ENCODE results near the gene WWC1.
A peak's percentile ranks its signal among the peaks of the same experiment; 100 is the strongest.

Gene WWC1

DNA sequence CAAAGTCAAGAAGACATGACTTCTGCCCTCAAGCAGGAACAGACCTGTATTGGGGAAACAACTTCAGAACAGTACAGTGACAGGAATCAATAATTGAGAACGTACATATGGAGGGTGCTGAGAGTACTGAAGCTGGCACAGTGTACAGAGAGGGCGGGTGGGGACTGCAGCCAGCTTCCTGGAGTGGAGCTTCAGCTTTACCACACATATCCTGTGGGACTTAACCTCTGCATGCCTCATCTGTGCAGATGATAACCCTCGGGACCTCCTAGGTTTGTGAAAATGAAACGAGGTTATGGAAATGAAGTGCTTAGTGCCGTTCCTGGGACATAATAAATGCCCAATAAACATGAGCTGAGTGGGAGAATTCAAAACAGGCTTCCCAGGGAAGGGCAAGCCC, 172.8 kb downstream of the WWC1 start:
- Histone ChIP-seq H3K4me2 (ENCODE audit: low read length, poor library complexity, severe bottlenecking) (no peak overlapping the region), H2BK12ac (ENCODE audit: low read length in 2 of 2) (no peak overlapping the region), H3K9me3 (ENCODE audit: control insufficient read depth, low read length) (no peaks in the 10 kb centered on the region), H2AK5ac (ENCODE audit: low read length, severe bottlenecking) (no peak overlapping the region), H2BK15ac (ENCODE audit: low read depth, poor library complexity, severe bottlenecking) (no peak overlapping the region), H3K4ac (ENCODE audit: low read depth in 1 of 2, low read length in 2 of 2) (no peak overlapping the region), H3K27ac (ENCODE audit: low read length, poor library complexity, severe bottlenecking) (no peak overlapping the region), H3K79me1 (replicated peaks; ENCODE audit: low read length, poor library complexity, severe bottlenecking) (no peaks in the 10 kb centered on the region), H3K36me3 (ENCODE audit: control insufficient read depth in 1 of 2, insufficient read depth in 2 of 2, low read depth in 1 of 2, low read length in 2 of 2) (peaks cover 2 to 43% of the 10 kb centered on the region in 2 experiments), H3K4me3 (ENCODE audit: insufficient read depth in 1 of 2, low read depth in 1 of 2, low read length in 2 of 2) (no peak overlapping the region), H3K4me1 (ENCODE audit: control insufficient read depth, insufficient read depth, low read depth, low read length) (no peaks in the 10 kb centered on the region), H3K23ac (ENCODE audit: low read length in 2 of 2) (no peak overlapping the region), H3K27me3 (ENCODE audit: control insufficient read depth in 1 of 2, insufficient read depth in 1 of 2, low read length in 2 of 2) (no peaks in the 10 kb centered on the region), H3K14ac (ENCODE audit: low read length in 2 of 2) (no peak overlapping the region), H4K91ac (ENCODE audit: low read length) (no peak overlapping the region), H2BK5ac (ENCODE audit: low read depth, low read length, poor library complexity, severe bottlenecking) (no peak overlapping the region), H3K9ac (ENCODE audit: low read length) (no peak overlapping the region), H2AFZ (ENCODE audit: low read depth, low read length) (no peak overlapping the region), H2BK120ac (ENCODE audit: low read depth, low read length) (no peak overlapping the region), H4K8ac (ENCODE audit: low read length) (no peak overlapping the region), H3K18ac (ENCODE audit: low read depth in 1 of 2, low read length in 2 of 2) (no peak overlapping the region)
- no peak for DNase-seq
- 65% methylated on average over 5 of the region's 5 CpGs for WGBS

DNA sequence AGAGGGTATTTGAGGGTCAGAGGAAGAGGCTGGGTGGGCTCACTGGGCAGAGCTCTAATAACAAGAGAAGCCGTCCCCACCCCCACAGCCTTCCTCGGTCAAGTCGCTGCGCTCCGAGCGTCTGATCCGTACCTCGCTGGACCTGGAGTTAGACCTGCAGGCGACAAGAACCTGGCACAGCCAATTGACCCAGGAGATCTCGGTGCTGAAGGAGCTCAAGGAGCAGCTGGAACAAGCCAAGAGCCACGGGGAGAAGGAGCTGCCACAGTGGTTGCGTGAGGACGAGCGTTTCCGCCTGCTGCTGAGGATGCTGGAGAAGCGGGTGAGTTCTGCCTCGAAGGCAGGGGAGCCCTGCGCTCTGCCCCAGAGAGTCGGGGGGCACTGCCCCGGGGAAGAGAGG, 173.2 kb downstream of the WWC1 start:
- Histone ChIP-seq H3K36me3 (ENCODE audit: control insufficient read depth in 1 of 2, insufficient read depth in 2 of 2, low read depth in 1 of 2, low read length in 2 of 2) (peaks cover 2 to 40% of the 10 kb centered on the region in 2 experiments), H3K4me1 (ENCODE audit: control insufficient read depth, insufficient read depth, low read depth, low read length) (no peaks in the 10 kb centered on the region), H3K23ac (ENCODE audit: low read length in 2 of 2) (no peak overlapping the region), H2BK120ac (ENCODE audit: low read depth, low read length) (no peak overlapping the region), H3K9me3 (ENCODE audit: control insufficient read depth, low read length) (no peaks in the 10 kb centered on the region), H3K14ac (ENCODE audit: low read length in 2 of 2) (no peak overlapping the region), H3K27me3 (ENCODE audit: control insufficient read depth in 1 of 2, insufficient read depth in 1 of 2, low read length in 2 of 2) (no peaks in the 10 kb centered on the region), H3K4me3 (ENCODE audit: insufficient read depth in 1 of 2, low read depth in 1 of 2, low read length in 2 of 2) (no peak overlapping the region), H2BK12ac (ENCODE audit: low read length in 2 of 2) (no peak overlapping the region), H3K4ac (ENCODE audit: low read depth in 1 of 2, low read length in 2 of 2) (no peak overlapping the region), H3K9ac (ENCODE audit: low read length) (no peak overlapping the region), H4K91ac (ENCODE audit: low read length) (no peak overlapping the region), H4K8ac (ENCODE audit: low read length) (no peak overlapping the region), H3K18ac (ENCODE audit: low read depth in 1 of 2, low read length in 2 of 2) (no peak overlapping the region), H2AK5ac (ENCODE audit: low read length, severe bottlenecking) (no peak overlapping the region), H2AFZ (ENCODE audit: low read depth, low read length) (no peak overlapping the region), H3K4me2 (ENCODE audit: low read length, poor library complexity, severe bottlenecking) (no peak overlapping the region), H3K27ac (ENCODE audit: low read length, poor library complexity, severe bottlenecking) (no peak overlapping the region), H3K79me1 (replicated peaks; ENCODE audit: low read length, poor library complexity, severe bottlenecking) (no peaks in the 10 kb centered on the region), H2BK5ac (ENCODE audit: low read depth, low read length, poor library complexity, severe bottlenecking) (no peak overlapping the region), H2BK15ac (ENCODE audit: low read depth, poor library complexity, severe bottlenecking) (no peak overlapping the region)
- WGBS = 95% methylated on average over 20 of the region's 20 CpGs
- no peak for DNase-seq

DNA sequence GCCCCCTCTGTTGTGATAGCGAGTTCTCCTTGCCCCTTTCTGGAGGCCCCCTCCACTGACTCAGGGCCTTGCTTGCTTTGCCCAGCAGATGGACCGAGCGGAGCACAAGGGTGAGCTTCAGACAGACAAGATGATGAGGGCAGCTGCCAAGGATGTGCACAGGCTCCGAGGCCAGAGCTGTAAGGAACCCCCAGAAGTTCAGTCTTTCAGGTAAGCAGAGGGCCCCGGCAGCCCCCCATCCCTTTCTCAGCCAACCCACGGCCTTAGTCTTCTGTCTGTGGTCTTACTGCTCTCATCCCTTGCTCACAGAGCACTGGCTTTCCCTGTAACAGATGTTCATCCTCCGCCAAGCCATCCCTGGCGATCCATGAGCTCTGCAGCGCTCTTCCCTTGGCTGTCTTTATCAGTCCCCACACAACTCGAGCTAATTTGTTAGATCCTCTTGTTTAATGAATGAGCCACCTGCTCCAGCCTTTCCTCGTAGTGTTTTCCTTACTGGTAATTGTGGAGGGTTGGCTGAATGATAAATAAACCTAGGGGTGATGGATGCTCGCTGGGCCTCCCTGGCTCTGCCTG, 176.4 kb downstream of the WWC1 start:
- H3K36me3 ChIP-seq (ENCODE audit: control insufficient read depth in 1 of 2, insufficient read depth in 2 of 2, low read depth in 1 of 2, low read length in 2 of 2) = peaks cover 0 to 17% of the 10 kb centered on the region in 2 experiments
- H4K8ac ChIP-seq (ENCODE audit: low read length) = no peak overlapping the region
- no peak overlapping the region for H2BK120ac ChIP-seq (ENCODE audit: low read depth, low read length)
- H3K27me3 ChIP-seq (ENCODE audit: control insufficient read depth in 1 of 2, insufficient read depth in 1 of 2, low read length in 2 of 2) = no peaks in the 10 kb centered on the region
- H3K23ac ChIP-seq (ENCODE audit: low read length in 2 of 2) = no peak overlapping the region
- no peak overlapping the region for H4K91ac ChIP-seq (ENCODE audit: low read length)
- peaks cover 8% of the 10 kb centered on the region for H3K4me1 ChIP-seq (ENCODE audit: control insufficient read depth, insufficient read depth, low read depth, low read length)
- no peak overlapping the region for H3K4me3 ChIP-seq (ENCODE audit: insufficient read depth in 1 of 2, low read depth in 1 of 2, low read length in 2 of 2)
- H2BK12ac ChIP-seq (ENCODE audit: low read length in 2 of 2) = no peak overlapping the region
- H3K79me1 ChIP-seq (replicated peaks; ENCODE audit: low read length, poor library complexity, severe bottlenecking) = no peaks in the 10 kb centered on the region
- WGBS = 92% methylated on average over 11 of the region's 12 CpGs
- H3K9me3 ChIP-seq (ENCODE audit: control insufficient read depth, low read length) = no peaks in the 10 kb centered on the region
- H3K4me2 ChIP-seq (ENCODE audit: low read length, poor library complexity, severe bottlenecking) = no peak overlapping the region
- H3K9ac ChIP-seq (ENCODE audit: low read length) = no peak overlapping the region
- H3K18ac ChIP-seq (ENCODE audit: low read depth in 1 of 2, low read length in 2 of 2) = no peak overlapping the region
- H2BK5ac ChIP-seq (ENCODE audit: low read depth, low read length, poor library complexity, severe bottlenecking) = no peak overlapping the region
- no peak overlapping the region for H2AK5ac ChIP-seq (ENCODE audit: low read length, severe bottlenecking)
- no peak overlapping the region for H3K27ac ChIP-seq (ENCODE audit: low read length, poor library complexity, severe bottlenecking)
- no peak for DNase-seq
- no peak overlapping the region for H2BK15ac ChIP-seq (ENCODE audit: low read depth, poor library complexity, severe bottlenecking)
- no peak overlapping the region for H3K14ac ChIP-seq (ENCODE audit: low read length in 2 of 2)
- no peak overlapping the region for H2AFZ ChIP-seq (ENCODE audit: low read depth, low read length)
- H3K4ac ChIP-seq (ENCODE audit: low read depth in 1 of 2, low read length in 2 of 2) = no peak overlapping the region

DNA sequence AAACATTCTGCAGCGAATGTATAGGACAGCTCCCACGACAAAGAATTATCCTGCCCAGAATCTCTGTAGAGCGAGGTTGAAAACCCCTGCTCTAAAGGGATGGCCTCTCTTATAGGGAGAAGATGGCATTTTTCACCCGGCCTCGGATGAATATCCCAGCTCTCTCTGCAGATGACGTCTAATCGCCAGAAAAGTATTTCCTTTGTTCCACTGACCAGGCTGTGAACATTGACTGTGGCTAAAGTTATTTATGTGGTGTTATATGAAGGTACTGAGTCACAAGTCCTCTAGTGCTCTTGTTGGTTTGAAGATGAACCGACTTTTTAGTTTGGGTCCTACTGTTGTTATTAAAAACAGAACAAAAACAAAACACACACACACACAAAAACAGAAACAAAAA, 177.4 kb downstream of the WWC1 start:
- Histone ChIP-seq H3K4me3 (ENCODE audit: insufficient read depth in 1 of 2, low read depth in 1 of 2, low read length in 2 of 2) (no peak overlapping the region), H3K4me1 (ENCODE audit: control insufficient read depth, insufficient read depth, low read depth, low read length) (peaks cover 8% of the 10 kb centered on the region), H3K79me1 (replicated peaks; ENCODE audit: low read length, poor library complexity, severe bottlenecking) (no peaks in the 10 kb centered on the region), H3K36me3 (ENCODE audit: control insufficient read depth in 1 of 2, insufficient read depth in 2 of 2, low read depth in 1 of 2, low read length in 2 of 2) (peaks cover 0 to 17% of the 10 kb centered on the region in 2 experiments), H4K8ac (ENCODE audit: low read length) (no peak overlapping the region), H3K27me3 (ENCODE audit: control insufficient read depth in 1 of 2, insufficient read depth in 1 of 2, low read length in 2 of 2) (no peaks in the 10 kb centered on the region), H2BK15ac (ENCODE audit: low read depth, poor library complexity, severe bottlenecking) (no peak overlapping the region), H2BK5ac (ENCODE audit: low read depth, low read length, poor library complexity, severe bottlenecking) (no peak overlapping the region), H3K14ac (ENCODE audit: low read length in 2 of 2) (no peak overlapping the region), H3K4me2 (ENCODE audit: low read length, poor library complexity, severe bottlenecking) (no peak overlapping the region), H3K9me3 (ENCODE audit: control insufficient read depth, low read length) (no peaks in the 10 kb centered on the region), H3K18ac (ENCODE audit: low read depth in 1 of 2, low read length in 2 of 2) (no peak overlapping the region), H3K27ac (ENCODE audit: low read length, poor library complexity, severe bottlenecking) (no peak overlapping the region), H2BK120ac (ENCODE audit: low read depth, low read length) (no peak overlapping the region), H3K9ac (ENCODE audit: low read length) (no peak overlapping the region), H2AK5ac (ENCODE audit: low read length, severe bottlenecking) (no peak overlapping the region), H2AFZ (ENCODE audit: low read depth, low read length) (no peak overlapping the region), H4K91ac (ENCODE audit: low read length) (no peak overlapping the region), H2BK12ac (ENCODE audit: low read length in 2 of 2) (no peak overlapping the region), H3K4ac (ENCODE audit: low read depth in 1 of 2, low read length in 2 of 2) (no peak overlapping the region), H3K23ac (ENCODE audit: low read length in 2 of 2) (no peak overlapping the region)
- WGBS = 43% methylated on average over 7 of the region's 8 CpGs
- peak; percentile 67 for DNase-seq

All from mesenchymal stem cell (in vitro differentiated cells and primary cell).